Activated CD8-positive, alpha-beta memory T cell treated with anti-CD3 and anti-CD28 coated beads, Interleukin-2, amount 50 U/mL, for 24 hours (primary cell): ENCODE data around the gene IGSF21.
"Not testable (repeated sequence)": the region's sequence is repeated elsewhere in the genome, so short reads cannot be mapped to it uniquely, and the experiment has no call there.

Source experiments
- DNase-seq: peaks from one replicate; pipeline ENCODE4 v3.0.0-alpha.2; 2020; ENCODE audit errors: extremely low read depth

IGSF21 gene

GRCh38 chr1:18358600-18358999 is 251.0 kb downstream of the IGSF21 start:
- no peak for DNase-seq

- no peak for DNase-seq
Observed at GRCh38 chr1:18360251-18360650, 252.7 kb downstream of the IGSF21 start.

GRCh38 chr1:18362150-18362549 is 254.6 kb downstream of the IGSF21 start:
- no peak for DNase-seq

GRCh38 chr1:18363436-18363835 is 255.8 kb downstream of the IGSF21 start:
- DNase-seq, result no peak

GRCh38 chr1:18365099-18365705 is 257.6 kb downstream of the IGSF21 start:
- DNase-seq, result no peak

- not testable (repeated sequence) for DNase-seq
Observed at GRCh38 chr1:18372505-18372904, 264.9 kb downstream of the IGSF21 start.

GRCh38 chr1:18373151-18373550 is 265.6 kb downstream of the IGSF21 start:
- DNase-seq, result no peak

- no peak for DNase-seq
Observed at GRCh38 chr1:18373882-18374493, 266.4 kb downstream of the IGSF21 start.

- DNase-seq, result no peak
Observed at GRCh38 chr1:18376661-18377060, 269.1 kb downstream of the IGSF21 start.

GRCh38 chr1:18380288-18380687 is 272.7 kb downstream of the IGSF21 start:
- no peak for DNase-seq

- DNase-seq, result no peak
Observed at GRCh38 chr1:18384059-18384458, 276.5 kb downstream of the IGSF21 start.

GRCh38 chr1:18384471-18384870 is 276.9 kb downstream of the IGSF21 start:
- no peak for DNase-seq

- DNase-seq, result no peak
Observed at GRCh38 chr1:18385239-18385790, 277.7 kb downstream of the IGSF21 start.

- DNase-seq, result no peak
Observed at GRCh38 chr1:18386591-18386990, 279.0 kb downstream of the IGSF21 start.

- no peak for DNase-seq
Observed at GRCh38 chr1:18387307-18387706, 279.7 kb downstream of the IGSF21 start.

- DNase-seq, result no peak
Observed at GRCh38 chr1:18390953-18391352, 283.4 kb downstream of the IGSF21 start.

GRCh38 chr1:18394563-18395156 is 287.1 kb downstream of the IGSF21 start:
- no peak for DNase-seq

- DNase-seq, result no peak
Observed at GRCh38 chr1:18396247-18396980, 288.8 kb downstream of the IGSF21 start.

GRCh38 chr1:18397641-18398040 is 290.0 kb downstream of the IGSF21 start:
- no peak for DNase-seq

- no peak for DNase-seq
Observed at GRCh38 chr1:18398791-18399530, 291.4 kb downstream of the IGSF21 start.

- DNase-seq, result no peak
Observed at GRCh38 chr1:18400347-18401102, 292.9 kb downstream of the IGSF21 start.
